NOMO-1 treated with DMSO at 0.1 percent for 48 hours (cell line): ENCODE data around the gene PAF1.

Experiments
- DNase-seq: peaks from one replicate; lab custom pipeline; 2025; ENCODE audit not compliant: unreplicated experiment; lab: John Stamatoyannopoulos, UW

Gene PAF1

DNA sequence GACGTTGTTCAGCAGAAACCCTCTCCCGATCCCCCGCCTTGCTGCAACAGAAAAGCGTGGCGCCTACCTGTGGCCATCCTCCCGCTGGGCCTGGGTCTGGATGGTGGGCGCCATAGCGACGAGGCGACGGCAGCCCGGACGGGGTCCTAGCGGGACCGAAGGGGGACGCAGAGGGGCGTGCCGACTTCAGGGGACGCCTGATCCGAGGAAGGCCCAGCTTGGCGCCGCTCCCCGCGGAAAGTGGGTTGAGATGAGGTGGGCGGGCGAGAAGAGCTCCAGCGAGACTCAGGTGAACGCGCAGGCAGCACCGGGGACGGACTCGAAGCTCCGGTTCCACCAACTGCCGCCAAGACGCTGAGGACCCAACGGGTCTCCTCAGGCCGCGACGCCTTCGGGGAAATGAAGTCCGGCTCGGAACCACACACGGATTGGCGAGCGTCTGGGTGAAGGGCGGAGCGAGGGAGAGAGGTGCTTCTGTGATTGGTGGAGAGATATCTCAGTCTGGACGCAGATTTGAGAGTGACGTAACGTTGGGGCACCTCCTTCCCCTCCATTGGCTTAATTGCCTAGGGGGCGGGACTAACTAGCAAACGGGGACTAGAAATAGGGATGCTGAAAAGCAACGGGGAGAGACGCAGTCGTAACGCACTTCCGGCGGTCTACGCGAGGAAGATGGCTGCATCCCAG, at the start of gene PAF1, which contains the start of gene MED29:
TSS of gene PAF1 (minus strand) at position 356 of the 687 bp plus-strand sequence. CDS start at position 114, 242 bp downstream.
TSS of gene MED29 (plus strand) at position 628 of the 687 bp plus-strand sequence. CDS start at position 673, 45 bp downstream.
- peak; percentile 100 for DNase-seq

DNA sequence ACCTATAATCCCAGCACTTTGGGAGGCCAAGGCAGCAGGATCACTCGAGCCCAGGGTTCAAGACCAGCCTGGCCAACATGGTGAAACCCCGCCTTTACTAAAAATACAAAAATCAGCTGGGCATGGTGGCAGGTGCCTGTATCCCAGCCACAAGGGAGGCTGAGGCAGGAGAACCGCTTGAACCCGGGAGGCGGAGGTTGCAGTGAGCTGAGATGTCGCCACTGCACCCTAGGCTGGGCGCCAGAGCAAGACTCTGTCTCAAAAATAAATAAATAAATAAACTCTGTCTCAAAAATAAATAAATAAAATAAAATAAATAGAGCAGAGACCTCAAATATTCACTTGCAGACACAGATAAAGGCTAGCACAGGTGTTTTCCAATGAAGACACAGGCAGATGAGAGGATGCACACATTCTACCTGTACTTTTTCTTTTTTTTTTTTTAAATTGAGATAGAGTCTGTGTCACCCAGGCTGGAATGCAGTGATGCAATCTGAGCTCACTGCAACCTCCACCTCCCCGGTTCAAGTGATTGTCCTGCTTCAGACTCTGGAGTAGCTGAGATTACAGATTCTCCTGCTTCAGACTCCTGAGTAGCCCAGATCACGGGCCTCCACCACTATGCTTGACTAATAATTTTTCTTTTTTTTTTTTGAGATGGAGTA, 47.5 kb upstream of the PAF1 start:
- no peak for DNase-seq

DNA sequence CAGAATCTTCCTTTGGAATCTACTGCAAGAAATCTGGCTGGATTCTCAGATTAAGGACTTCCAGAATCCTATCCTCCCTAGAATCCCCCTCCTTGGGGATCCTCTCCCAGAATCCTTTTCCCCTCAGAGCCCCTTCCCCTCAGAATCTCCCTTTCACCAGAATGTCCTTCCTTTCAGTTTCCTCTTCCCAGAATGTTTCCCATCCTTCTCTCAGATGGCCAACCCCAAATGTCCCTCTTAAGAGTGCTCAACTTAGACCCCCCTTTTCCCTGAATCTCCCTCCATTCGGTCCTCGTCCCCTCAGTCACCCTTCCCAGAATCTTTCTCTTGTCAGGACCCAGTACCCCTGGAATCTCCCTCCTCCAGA, 45.4 kb upstream of the PAF1 start:
- DNase-seq: no peak

DNA sequence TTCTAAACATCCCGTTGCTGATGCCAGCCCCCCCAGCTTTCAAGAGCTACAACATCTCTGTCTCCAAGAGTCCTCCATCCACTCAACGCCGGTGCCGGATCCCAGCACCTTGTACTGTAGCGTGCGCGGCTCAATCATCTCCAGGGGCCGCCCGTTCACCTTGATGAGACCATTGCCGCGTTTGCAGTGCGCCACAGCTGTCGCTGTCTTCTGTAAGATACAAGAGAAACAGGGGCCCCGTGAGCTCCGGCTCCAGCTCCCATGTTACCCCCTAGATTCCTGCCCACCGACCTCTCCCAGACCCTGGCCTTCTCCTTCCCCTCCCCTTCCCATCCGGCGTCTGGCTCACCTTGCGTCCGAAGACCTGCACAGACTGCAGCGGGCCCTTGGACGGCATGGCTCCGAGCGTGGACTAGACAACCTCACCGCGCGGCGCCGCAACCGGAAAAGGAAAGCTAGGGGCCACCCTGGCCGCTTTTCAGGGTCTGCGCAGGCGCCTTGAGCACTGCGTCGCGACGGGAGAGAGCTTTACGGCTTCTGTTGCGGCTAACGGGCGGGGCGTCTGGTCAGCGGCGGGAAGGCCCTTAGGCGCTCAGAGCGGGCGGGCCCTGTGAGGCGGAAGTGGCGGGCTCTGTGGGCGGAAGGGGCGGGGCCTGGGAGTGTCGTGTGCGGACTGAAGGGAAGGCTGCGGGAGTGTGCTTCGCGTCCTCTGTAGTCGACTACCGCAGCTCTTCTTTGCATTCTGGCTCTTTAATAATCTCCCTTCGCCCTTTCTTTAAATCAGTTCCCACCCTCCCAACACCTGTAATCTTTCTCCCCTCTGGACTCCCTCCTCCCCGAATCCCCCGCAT, 44.8 kb upstream of the PAF1 start, which contains the start of gene RPS16:
TSS of gene RPS16 (minus strand) at position 451 of the 851 bp plus-strand sequence. CDS start at position 397, 54 bp downstream.
- DNase-seq: peak; percentile 98

DNA sequence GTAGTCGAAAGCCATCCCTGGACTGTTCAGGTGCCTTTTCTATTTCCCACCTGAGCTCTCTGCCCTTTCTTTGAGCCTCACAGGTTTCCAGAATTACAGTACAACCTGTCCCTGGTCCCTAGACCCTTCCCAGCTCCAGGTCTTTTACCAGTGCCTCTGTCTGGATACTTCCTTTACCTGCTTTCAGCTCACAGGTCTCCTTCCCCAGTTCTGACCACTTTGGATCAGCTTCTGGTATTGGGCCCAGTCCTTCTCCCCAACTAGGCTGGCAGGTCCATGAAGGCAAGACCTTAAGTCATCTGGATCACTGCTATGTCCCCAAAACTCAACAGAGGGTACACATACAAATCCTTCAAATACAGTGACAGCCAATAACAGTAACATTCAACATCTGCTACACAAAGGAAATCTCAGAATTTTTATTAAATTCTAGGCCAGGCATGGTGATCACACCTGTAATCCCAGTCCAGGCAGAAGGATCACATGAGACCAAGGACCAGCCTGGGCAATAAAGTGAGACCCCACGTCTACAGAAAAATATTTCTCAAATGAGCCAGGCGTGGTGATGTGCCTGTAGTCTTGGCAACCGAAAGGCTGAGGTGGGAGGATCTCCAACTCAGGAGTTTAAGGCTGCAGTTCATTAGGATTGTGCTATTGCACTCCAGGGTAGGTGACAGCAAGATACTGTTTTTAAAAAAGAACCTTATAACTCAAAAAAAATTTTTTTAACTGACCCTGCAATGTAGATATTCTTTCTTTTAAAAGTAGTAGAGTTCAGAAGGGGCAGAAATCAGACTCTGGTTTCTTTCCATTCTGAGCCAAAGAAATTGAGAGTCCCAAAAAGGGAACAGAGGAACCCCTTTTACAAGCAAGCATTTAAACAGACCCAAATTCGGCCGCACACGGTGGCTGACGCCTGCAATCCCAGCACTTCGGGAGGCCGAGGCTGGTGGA, 43.5 kb upstream of the PAF1 start:
- DNase-seq: no peak

DNA sequence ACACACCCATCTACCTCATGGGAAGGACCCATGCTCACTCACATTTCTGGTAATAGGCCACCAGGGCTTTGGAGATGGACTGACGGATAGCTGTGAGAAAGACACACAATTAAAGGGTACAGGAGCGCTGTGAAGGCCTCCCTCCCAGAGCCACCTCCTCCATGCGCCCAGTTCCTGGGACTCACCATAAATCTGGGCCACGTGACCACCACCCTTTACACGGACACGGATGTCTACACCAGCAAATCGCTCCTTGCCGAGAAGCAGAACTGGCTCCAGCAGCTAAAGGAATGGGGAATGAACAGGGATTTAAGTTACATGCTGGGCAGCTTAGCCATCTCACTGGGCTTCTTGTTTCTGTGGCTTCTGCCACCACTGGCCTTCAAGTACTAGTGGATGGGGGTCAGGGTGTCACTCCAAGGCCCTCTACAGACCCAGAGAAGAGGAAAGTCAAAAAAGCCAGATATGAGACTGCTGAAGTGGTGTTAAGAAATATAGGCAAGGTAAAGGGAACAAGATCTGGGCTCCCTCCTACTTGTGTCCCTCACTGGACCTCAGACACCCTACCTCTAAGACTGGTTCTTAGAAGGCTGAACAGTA, 42.7 kb upstream of the PAF1 start:
- DNase-seq: no peak

DNA sequence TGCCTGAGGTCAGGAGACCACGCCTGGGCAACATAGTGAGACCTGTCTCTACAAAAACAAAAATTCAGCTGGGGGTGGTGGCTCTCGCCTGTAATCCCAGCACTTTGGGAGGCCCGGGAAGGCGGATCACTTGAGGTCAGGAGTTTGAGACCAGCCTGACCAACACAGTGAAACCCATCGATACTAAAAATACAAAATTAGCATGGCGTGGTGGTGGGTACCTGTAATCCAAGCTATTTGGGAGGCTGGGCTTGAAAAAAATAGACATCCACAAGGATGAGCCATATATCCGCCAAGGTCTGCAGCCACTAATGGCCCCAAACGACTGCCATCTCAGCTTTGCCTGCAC, 41.7 kb upstream of the PAF1 start:
- no peak for DNase-seq

DNA sequence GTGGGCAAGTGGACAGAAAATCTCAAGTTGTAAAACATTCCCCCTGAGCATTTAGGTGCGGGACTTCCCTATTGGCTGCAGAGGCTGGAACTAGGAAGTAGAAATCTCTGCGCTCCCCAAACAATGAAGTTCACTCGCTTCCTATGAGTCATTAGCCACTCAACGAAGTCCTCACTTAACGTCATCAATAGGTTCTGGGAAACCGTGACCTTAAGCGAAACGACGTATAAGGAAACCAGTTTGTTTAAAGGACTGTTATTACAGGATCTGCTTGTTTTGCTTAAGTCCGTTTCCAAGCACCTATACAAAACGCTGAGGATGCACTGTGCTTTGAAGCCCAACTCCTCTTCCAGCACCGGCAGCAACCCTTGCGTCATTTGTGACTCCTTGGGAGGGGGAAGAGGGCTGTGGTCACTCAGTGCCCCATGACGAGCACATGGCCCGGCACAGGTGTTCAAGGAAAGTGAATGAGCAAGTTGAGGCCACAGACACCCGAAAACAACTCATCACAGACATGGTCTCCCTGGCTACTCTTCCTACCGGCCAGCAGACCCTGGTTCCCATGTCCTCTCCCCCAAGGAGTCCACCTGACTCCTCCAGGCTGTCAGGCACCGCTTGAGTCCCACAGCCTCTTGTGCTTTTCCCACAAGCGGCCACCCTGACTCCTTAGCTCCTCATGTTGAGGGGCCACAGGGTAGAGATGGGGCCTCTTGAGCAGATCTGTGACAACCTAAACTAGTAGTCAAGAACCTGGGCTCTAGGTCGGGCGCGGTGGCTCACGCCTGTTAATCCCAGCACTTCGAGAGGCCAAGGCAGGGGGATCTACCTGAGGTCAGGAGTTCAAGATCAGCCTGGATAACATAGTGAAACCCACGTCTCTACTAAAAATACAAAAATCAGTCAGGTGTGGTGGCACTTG, 40.0 kb upstream of the PAF1 start:
- peak; percentile 96 for DNase-seq

DNA sequence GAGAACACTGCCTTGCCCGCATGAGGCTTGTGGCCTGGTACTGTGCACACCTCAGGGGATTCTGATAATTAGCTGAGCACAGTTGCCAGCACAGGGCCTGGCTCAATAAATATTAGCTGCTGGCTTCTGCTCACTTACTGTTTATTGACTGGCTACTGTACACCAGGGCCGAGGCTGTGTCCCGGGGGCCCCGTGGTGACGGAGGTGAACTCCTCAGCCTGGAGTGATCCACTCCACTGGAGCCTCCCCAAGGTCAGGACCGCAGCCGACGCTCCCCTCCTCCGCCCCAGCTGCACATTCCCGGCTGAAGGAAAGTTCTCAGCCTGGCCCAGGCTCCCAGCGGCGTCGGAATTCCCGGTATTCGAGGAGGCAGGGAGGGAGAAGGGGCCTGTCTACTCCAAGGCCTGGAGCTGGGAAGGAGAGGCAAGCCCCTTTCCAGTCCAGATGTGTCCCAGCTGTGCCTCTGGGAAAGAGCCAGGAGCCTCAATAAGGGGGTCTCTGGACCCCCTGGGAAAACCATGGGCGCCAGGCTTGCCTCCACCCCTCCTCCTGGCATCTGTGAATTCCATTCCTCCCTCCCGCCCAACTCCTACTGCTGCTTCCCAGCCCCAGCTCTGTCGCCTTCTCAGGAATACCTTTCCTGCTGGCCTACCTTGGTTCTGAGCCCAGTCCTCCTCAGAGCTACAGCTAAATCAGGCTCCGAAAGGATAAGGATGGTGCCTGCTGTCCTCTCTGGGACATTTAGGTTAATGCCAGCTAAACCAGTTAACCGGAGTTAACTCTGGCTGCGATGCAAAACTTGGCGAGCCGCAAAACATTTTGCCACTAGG, 37.6 kb upstream of the PAF1 start:
- no peak for DNase-seq

DNA sequence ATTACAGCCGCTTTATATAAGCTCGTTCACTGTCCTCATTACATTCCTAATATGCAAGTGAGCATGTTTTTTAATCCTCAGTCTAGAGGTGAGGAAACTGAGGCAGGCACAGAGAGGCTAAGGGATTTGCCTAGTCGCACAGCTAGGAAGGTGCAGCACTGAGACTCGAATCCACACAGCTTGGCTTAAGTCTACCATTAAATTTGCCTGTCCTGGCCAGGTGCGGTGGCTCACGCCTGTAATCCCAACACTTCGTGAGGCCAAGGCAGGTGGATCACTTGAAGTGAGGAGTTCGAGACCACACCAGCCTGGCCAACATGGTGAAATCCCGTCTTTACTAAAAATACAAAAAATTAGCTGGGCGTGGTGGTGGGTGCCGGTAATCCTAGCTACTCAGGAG, 36.8 kb upstream of the PAF1 start:
- DNase-seq: no peak

DNA sequence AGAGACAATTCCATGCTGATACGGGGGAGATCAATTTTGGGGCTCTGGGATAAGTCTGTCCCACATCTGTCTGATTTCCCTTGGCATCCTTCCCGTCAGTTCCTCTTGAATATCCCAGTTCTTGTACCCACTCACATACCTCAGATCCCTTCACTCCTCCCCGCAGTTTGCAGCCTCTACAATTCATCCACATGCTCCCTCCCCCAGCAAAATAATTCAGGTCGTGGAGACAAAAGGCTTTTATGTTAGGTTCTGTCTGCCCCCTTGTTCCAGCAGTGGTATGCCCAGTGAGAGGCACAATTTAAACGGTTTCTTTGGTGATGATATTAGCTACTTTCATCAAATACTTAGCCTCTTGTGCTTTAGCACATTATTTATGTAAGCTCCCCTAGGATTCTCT, 35.3 kb upstream of the PAF1 start:
- DNase-seq: no peak

DNA sequence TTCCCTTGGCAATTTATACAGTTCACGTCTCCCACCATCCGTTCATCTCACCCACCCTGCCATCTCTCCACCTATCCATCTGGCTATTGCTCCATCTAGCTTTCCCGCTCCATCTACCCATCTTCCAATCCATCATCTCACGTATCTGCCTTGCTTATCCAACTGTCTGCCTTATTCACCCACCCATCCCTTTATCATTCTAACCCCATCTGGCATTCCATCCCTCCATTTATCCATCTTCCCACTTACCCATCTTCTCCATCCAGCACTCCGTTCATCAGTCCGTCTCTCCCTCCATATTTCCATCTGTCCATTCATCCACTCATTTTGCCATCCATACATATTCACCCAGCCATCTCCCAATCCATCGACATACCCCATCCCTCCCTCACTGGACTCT, 34.8 kb upstream of the PAF1 start:
- DNase-seq: no peak

DNA sequence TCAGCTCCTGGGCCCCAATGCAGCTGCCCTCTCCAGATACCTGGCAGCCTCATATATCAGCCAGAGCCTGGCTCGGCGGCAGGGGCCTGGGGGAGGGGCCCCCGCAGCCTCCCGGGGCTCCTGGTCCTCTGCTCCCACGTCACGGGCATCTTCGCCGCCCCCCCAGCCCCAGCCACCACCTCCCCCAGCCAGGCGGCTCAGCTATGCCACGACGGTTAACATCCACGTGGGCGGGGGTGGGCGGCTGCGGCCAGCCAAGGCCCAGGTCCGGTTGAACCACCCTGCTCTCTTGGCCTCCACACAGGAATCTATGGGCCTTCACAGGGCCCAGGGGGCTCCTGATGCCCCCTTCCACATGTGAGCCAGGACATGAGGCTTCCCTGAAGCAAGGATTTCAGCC, 34.0 kb upstream of the PAF1 start:
- DNase-seq: no peak

DNA sequence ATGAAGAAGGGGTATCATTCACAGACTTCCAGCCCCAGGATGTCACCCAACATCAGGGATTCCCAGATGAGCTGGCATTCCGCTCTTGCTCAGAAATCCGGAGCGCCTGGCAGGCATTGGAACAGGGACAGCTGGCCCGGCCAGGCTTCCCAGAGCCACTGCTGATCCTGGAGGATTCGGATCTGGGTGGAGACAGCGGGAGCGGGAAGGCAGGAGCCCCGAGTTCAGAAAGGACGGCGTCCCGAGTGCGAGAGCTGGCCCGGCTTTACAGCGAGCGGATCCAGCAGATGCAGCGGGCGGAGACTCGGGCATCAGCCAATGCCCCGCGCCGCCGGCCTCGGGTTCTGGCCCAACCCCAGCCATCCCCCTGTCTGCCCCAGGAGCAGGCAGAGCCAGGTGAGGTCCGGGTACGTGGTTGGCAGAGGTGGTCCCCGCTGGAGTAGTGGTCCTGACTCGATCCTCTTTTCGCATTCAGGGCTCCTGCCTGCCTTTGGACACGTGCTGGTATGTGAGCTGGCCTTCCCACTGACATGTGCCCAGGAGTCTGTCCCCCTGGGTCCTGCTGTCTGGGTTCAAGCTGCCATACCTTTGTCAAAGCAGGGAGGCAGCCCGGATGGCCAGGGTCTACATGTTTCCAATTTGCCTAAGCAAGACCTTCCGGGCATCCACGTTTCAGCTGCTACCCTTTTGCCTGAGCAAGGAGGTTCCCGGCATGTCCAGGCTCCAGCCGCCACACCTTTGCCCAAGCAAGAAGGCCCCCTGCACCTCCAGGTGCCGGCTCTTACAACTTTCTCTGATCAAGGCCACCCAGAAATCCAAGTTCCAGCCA, 32.6 kb upstream of the PAF1 start:
- DNase-seq: no peak

DNA sequence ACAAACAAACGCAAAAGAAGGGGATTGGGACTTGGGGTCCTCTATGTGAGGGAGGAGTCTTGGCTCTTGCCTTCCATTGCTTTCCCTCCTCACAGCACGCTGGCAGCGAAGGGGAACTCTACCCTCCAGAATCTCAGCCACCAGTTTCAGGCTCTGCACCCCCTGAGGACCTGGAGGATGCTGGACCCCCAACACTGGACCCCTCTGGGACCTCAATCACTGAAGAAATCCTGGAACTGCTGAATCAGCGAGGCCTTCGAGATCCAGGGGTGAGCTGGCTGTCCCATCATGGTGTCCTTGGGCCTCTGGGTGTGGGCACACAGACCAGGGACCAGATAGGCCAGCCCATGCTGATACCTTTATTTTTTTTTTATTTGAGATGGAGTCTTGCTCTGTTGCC, 31.1 kb upstream of the PAF1 start:
- no peak for DNase-seq

DNA sequence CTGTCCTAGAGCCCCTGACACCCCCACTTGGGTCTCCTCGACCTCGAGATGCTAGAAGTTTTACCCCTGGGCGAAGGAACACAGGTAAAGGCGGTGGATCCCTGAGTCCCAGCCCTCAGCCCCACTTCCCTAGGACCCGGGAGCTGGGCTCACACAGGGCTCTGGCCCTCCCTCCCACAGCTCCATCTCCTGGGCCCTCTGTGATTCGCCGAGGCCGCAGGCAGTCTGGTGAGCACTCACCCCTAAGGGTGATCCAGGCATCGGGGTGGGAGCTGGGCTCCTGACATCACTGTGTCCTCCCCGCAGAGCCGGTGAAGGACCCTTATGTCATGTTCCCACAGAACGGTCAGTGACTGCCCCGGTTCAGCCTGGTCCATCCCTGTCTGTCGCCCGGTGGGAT, 29.9 kb upstream of the PAF1 start:
- no peak for DNase-seq

DNA sequence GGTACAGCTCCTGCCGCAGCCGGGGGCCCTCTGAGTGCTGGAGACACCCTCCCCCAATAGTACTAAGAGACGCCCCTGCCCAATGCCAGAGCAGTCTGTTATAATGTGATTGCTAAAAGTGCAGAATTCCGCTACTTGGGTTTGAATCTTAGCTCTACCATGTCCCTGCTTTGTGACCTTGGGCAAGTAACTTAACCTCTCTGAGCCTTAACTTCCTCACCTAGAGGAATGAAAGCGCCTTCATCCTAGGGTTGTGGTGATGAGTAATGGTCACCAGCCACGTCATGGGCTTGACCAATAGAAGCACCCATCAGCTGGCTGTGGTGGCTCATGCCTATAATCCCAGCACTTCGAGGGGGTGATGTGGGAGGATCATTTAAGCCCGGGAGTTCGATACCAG, 28.1 kb upstream of the PAF1 start:
- no peak for DNase-seq
